Gastroesophageal sphincter (tissue), 3 donors: ENCODE measurements around the gene MORC1.

Source experiments
- CTCF ChIP-seq, 4 experiments: fragments of 200-600 bp in 2 of 4; fragments of 450-650 bp in 2 of 4; sonication (generic) in 1 of 4; IDR thresholded peaks; one replicate each; pipeline ENCODE4 v1.5.1; 2017 to 2019; ENCODE audit warnings: antibody characterized with exemption in 4 of 4, mild to moderate bottlenecking in 2 of 4, moderate library complexity in 2 of 4
- EP300 ChIP-seq: sonication (generic); formaldehyde crosslinking; IDR thresholded peaks from one replicate; pipeline ENCODE4 v1.6.1; 2017; ENCODE audit warnings: antibody characterized with exemption, mild to moderate bottlenecking
- POLR2A ChIP-seq, 2 donors: fragments of 450-650 bp; IDR thresholded peaks; one replicate each; pipeline ENCODE4 v1.6.1; 2017; ENCODE audit warnings: antibody characterized with exemption in 2 of 2, mild to moderate bottlenecking in 2 of 2, moderate library complexity in 1 of 2
- POLR2AphosphoS5 ChIP-seq: sonication (generic); formaldehyde crosslinking; IDR thresholded peaks from one replicate; pipeline ENCODE4 v1.6.1; 2017; ENCODE audit warnings: antibody characterized with exemption

- TF ChIP-seq CTCF (IDR thresholded peaks at IDR 0.05) (no peak), POLR2A (IDR thresholded peaks at IDR 0.05) (no peak), POLR2AphosphoS5 (no peak), EP300 (no peak)
These were observed 13.3 kb upstream of the MORC1 start for GRCh38 chr3:109131276-109131675.
